Hematopoietic multipotent progenitor cell treated with erythropoietin and hydrocortisone succinate and interleukin-3 and kit ligand, for 15 days (in vitro differentiated cells): ENCODE measurements around the gene LARP1B.
"Not testable (repeated sequence)": the region's sequence is repeated elsewhere in the genome, so short reads cannot be mapped to it uniquely, and the experiment has no call there.

Source experiments
- DNase-seq: peaks from one replicate; pipeline ENCODE4 v3.0.0-alpha.2; 2015; ENCODE audit warnings: low spot score

The LARP1B gene

DNA sequence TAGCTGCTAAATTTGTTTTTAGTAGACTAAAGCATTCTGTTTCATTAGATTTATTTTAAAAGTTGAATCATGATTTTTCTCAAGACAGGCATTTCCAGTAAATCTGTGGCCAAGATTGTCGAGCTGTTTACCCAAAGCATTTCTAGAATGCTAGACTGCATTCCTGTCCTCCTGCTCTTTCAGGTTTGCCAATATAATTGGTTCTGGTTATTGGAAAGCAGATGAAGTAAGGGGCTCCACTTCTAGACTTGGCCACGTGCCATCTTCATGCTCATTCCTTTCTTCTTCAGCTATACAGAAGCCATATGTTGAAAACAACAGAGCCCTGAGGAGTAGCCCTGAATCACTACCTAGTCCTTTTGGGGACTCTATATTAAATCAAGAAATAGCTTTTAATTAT is 164.0 kb downstream of the LARP1B start:
- no peak for DNase-seq

DNA sequence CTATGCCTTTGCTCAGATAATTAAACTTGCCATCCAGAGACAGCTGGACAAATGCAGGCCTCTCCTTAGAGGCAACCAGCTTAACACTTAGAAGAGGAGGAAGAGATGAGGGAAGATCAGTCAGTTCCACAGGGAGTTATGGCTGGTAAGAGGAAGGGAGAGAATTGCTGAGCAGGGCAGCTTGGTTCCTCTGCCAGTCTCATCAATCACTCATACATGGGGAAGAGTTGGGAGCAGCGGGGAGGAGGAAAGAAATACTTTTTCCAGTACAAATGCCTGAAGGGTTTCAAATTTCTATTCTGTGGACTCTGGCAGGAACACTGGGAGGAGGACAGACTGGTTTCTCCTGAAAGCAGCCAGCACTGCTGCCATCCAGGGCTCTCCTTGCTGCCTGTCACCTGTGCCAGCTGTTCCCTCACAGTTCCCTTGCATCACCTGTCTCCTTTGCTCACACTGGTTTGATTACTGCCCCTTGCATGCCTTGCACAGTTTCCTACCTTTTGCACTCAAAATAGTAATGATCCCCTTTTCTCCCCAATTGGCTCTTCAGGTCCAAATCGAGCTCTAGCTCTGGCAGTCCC is 167.0 kb downstream of the LARP1B start:
- DNase-seq, result no peak

DNA sequence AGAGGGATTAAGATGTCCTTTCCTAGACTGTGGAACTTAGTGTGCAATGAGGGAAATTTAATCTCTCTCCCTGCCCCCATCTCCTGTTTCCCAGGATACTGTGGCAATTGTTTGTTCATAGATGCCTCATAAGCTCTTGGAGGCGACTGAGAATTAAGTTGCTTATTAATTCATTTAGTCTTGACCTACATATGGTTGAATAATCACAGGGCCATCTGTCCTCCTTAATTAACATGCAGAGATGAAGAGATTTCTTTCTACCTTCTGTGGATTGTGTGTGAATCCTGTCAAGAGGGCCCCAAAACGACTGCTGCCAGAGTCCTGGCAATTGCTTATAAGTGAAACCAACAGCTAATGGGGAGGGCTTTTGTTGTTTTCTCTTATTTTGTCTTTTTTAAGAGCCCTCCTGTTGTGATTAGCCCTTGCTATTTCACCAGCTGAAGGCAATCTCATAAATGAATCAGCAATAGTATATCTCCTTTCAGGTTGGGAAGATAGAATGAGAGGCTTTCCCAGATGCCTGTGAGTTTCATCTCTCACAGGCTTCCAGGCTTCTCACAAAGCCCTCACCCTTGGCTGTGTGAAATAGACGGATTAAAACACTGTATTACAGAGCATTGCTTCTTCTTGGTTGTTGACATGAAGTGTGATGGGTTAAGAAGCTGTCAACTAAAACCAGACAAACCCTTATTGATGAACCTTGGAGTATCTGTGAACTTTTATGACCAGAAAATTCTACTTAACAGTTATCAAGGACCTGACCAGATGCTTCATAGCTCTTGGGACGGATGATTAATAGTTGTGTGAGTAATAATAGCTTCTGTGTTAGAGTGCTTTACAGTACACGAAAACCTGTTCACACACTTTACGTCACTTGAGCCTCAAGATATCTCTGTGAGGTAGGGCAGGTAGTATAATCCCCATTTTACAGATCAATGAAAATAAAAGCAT is 168.0 kb downstream of the LARP1B start:
- no peak for DNase-seq

DNA sequence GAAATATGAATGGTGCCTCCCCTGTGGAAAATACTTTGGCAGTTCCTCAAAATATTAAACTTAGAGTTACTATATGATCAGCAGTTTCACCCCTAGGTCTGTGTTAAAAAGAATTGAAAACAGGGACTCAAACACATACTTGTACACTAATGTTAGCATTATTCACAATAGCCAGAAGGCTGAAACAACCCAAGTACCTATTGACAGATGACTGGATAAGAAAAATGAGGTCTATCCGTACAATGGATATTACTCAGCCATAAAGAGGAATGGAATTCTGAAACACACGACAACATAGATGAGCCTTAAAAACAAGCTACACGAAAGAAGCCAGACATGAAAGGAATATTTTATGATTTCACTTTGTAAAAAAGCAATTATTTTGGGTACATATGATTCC is 171.6 kb downstream of the LARP1B start:
- DNase-seq, result no peak

DNA sequence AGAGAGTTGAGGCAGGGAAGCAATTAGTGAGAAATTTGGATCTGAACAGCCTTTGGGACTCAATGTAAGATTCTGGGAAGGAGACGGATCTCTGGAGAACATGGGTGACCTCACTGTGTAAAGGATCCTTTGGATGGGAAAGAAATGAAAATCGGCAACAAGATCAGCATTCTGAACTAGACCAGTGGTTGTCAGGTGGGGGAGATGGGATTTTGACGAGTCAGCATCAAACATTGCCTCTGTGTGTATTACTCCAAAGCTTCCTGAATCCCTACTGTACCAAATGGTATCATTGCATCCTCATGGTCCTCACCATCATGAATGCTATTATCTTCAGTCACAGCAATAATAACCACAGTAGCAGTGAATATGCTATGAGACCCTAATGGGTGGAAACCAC is 173.7 kb downstream of the LARP1B start:
- DNase-seq, result no peak

DNA sequence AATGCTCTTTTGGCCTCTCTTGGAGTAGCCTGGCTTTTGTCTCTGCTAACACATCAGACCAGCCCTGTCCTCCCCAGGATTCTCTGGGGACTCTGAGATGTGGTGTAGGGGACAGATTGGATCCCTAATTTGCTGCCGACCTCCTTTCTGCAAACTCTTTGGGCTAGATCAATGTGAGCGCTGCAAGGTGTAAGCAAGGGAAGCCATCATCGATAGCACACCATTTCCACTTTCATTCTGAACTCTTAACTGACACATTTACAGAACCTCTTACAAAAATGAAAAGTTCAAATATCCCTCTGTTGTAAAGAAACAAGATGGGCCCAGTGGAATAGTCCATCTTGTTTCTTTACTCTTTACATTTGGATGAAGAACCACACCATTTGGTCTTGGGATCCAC is 179.9 kb downstream of the LARP1B start:
- DNase-seq, result no peak

GRCh38 chr4:128241425-128241913 is 180.4 kb downstream of the LARP1B start:
- DNase-seq, result no peak

- no peak for DNase-seq
Observed at GRCh38 chr4:128241981-128242380, 180.9 kb downstream of the LARP1B start.

- DNase-seq, result no peak
Observed at GRCh38 chr4:128242601-128243000, 181.5 kb downstream of the LARP1B start.

- no peak for DNase-seq
Observed at GRCh38 chr4:128244379-128244778, 183.3 kb downstream of the LARP1B start.

- DNase-seq, result not testable (repeated sequence)
Observed at GRCh38 chr4:128245391-128245790, 184.3 kb downstream of the LARP1B start.

DNA sequence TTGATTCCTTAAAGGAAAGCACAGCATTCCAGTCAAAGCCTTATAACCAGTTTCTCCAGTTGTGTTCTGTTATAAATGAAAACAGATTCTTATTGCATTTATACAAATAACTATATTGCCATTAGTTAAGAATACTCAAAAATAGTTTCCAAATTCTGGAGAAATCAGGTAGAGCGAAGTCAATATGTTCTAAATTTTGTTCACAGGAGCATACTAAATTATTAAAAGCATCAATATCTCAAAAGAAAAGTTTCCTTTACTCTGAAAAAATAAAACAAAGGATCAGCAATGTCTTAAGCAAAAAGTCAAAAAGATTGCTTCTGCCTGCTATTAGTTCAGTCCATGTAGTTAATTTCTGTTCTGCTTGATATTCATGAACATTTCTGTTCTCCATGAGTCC is 186.8 kb downstream of the LARP1B start:
- DNase-seq, result no peak

GRCh38 chr4:128249787-128250668 is 188.9 kb downstream of the LARP1B start:
- no peak for DNase-seq

- DNase-seq, result no peak
Observed at GRCh38 chr4:128255906-128256305, 194.8 kb downstream of the LARP1B start.

DNA sequence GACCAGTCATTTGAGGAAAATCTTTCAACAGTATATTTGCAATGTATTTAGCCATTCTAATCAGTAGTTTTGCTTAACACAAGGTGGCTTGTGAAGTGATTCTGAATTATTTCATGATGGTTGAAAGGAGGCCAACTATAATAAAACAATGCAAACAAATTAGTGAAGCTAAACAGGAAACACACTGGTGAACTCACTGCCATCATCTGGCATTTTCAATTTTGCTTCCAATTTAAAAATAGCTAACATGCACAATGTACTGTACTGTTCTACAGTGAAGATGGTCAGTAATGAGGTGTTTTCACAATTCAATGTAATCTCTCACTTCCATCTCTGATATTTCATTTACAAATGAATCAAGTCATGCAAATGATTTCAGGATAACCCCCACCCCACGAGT is 195.4 kb downstream of the LARP1B start:
- DNase-seq, result no peak

- DNase-seq, result not testable (repeated sequence)
Observed at GRCh38 chr4:128258166-128258565, 197.1 kb downstream of the LARP1B start.

GRCh38 chr4:128259889-128260288 is 198.8 kb downstream of the LARP1B start:
- not testable (repeated sequence) for DNase-seq
